Stimulated activated naive CD8-positive, alpha-beta T cell treated with anti-CD3 and anti-CD28 coated beads, Interleukin-15, Interleukin-2, amounts not matched to agents 100 ng/mL and 50 ng/mL, for 24 hours (primary cell): ENCODE measurements around the gene CBX7.
A peak's percentile ranks its signal among the peaks of the same experiment; 100 is the strongest.

ENCODE experiments used
- H3K27ac Mint-ChIP-seq: one replicate; pipeline ENCODE4 v1.8.0; 2021; ENCODE audit warnings: mild to moderate bottlenecking, mixed read lengths
- H3K27me3 Mint-ChIP-seq: one replicate; pipeline ENCODE4 v1.8.0; 2021; ENCODE audit warnings: mixed read lengths
- H3K36me3 Mint-ChIP-seq: one replicate; pipeline ENCODE4 v1.8.0; 2021; ENCODE audit warnings: low read depth, mixed read lengths
- H3K4me1 Mint-ChIP-seq: one replicate; pipeline ENCODE4 v1.8.0; 2021; ENCODE audit warnings: low read depth, mixed read lengths
- H3K4me3 Mint-ChIP-seq: one replicate; pipeline ENCODE4 v1.8.0; 2021; ENCODE audit warnings: mild to moderate bottlenecking, mixed read lengths
- H3K9me3 Mint-ChIP-seq: one replicate; pipeline ENCODE4 v1.8.0; 2021; ENCODE audit warnings: mixed read lengths

Gene CBX7

GRCh38 chr22:39101226-39101625 lies 51.3 kb downstream of the CBX7 start:
- no peak overlapping the region for H3K4me3 Mint-ChIP-seq
- no peak overlapping the region for H3K27ac Mint-ChIP-seq
- no peaks in the 10 kb centered on the region for H3K9me3 Mint-ChIP-seq
- H3K27me3 Mint-ChIP-seq: no peaks in the 10 kb centered on the region
- no peaks in the 10 kb centered on the region for H3K36me3 Mint-ChIP-seq
- H3K4me1 Mint-ChIP-seq: peaks cover 50% of the 10 kb centered on the region

GRCh38 chr22:39098576-39098975 lies 53.9 kb downstream of the CBX7 start:
- H3K4me3 Mint-ChIP-seq: peak overlapping the region; percentile 66
- H3K27me3 Mint-ChIP-seq: no peaks in the 10 kb centered on the region
- no peaks in the 10 kb centered on the region for H3K36me3 Mint-ChIP-seq
- peaks cover 72% of the 10 kb centered on the region for H3K4me1 Mint-ChIP-seq
- H3K9me3 Mint-ChIP-seq: no peaks in the 10 kb centered on the region
- peak overlapping the region; percentile 95 for H3K27ac Mint-ChIP-seq

DNA sequence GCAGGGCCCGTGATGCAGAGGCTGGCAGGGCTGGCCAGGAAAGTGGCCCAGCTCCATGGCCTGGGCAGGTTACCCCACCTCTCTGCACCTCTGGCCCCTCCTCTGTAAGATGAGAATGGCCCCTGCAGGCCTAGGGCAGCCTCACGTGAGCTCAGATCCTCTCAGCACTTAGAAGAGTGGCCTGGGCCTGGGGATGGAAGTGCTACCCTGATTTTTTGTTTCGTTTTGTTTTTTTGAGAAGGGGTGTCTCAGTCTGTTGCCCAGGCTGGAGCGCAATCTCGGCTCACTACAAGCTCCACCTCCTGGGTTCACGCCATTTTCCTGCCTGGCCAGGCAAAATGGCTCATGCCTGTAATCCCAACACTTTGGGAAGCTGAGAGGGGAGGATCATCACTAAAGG lies 54.5 kb downstream of the CBX7 start:
- H3K4me1 Mint-ChIP-seq: peaks cover 74% of the 10 kb centered on the region
- H3K27ac Mint-ChIP-seq: peak overlapping the region; percentile 95
- no peaks in the 10 kb centered on the region for H3K9me3 Mint-ChIP-seq
- H3K4me3 Mint-ChIP-seq: peak overlapping the region; percentile 81
- no peaks in the 10 kb centered on the region for H3K27me3 Mint-ChIP-seq
- no peaks in the 10 kb centered on the region for H3K36me3 Mint-ChIP-seq

GRCh38 chr22:39097098-39098020 lies 55.1 kb downstream of the CBX7 start, which contains the start of gene APOBEC3H:
TSS of gene APOBEC3H (plus strand) at chr22:39097244. CDS start at chr22:39100279, 3,035 bp downstream.
- H3K27me3 Mint-ChIP-seq: no peaks in the 10 kb centered on the region
- H3K4me3 Mint-ChIP-seq: peak within 1 kb of the TSS; percentile 81
- peak within 1 kb of the TSS; percentile 95 for H3K27ac Mint-ChIP-seq
- peaks cover 81% of the 10 kb centered on the region for H3K4me1 Mint-ChIP-seq
- H3K36me3 Mint-ChIP-seq: no peaks in the 10 kb centered on the region
- no peaks in the 10 kb centered on the region for H3K9me3 Mint-ChIP-seq

DNA sequence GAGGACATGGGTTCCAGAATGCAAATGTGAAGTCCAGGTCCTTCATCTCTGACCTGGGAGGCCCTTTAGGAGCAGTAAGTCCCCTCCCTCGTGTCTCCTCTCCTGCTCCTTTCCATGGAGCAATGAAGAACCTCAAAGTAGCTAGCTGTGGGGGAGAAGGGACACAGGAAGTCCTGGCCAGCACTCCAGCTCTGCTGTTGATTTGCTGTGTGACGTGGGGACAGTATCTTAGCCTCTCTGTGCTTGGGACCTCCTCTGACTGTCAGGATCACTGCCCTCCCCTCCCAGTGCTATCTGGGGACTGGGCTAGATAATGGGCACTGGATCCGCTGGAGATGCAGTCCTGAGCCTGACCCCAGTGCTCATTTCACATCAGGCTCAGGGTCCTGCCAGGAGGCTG lies 56.5 kb downstream of the CBX7 start:
- Mint-ChIP-seq H3K9me3 (no peaks in the 10 kb centered on the region), H3K27me3 (no peaks in the 10 kb centered on the region), H3K4me3 (no peak overlapping the region), H3K36me3 (no peaks in the 10 kb centered on the region), H3K27ac (peak overlapping the region; percentile 49), H3K4me1 (peaks cover 92% of the 10 kb centered on the region)

DNA sequence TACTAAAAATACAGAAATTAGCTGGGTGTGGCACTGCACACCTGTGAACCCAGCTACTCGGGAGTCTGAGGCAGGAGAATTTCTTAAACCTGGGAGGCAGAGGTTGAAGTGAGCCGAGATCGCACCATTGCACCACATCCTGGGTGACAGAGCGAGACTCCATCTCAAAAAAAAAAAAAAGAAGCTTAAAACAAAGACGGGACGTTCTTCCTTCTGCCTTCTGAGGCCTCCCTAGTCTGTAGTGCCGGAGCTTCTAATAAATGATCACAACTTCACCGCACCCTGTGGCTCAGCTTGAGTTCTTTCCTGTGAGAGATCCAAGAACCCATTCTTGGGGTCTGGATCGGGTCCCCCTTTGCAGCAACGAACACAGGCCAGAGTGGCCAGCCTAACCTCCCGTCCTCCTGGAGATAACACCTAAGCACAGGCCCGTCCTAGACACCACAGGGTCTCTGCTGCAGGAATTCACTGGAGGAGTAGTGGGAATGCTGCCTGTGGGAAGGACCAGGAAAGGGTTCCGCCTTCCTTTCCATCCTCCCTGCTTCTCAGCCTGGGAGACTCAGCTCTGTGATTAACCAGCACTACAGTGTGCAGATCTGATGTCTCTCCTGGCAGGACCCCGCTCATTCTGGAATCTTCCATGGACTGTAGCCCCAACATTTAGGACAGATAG lies 57.6 kb downstream of the CBX7 start:
- Mint-ChIP-seq H3K4me1 (peaks cover 92% of the 10 kb centered on the region), H3K36me3 (no peaks in the 10 kb centered on the region), H3K27ac (peak overlapping the region; percentile 88), H3K9me3 (no peaks in the 10 kb centered on the region), H3K27me3 (no peaks in the 10 kb centered on the region), H3K4me3 (no peak overlapping the region)

GRCh38 chr22:39092111-39092862 lies 60.2 kb downstream of the CBX7 start:
- Mint-ChIP-seq H3K4me3 (peak overlapping the region; percentile 78), H3K4me1 (peaks cover 92% of the 10 kb centered on the region), H3K9me3 (no peaks in the 10 kb centered on the region)

GRCh38 chr22:39091126-39092081 lies 61.1 kb downstream of the CBX7 start:
- H3K4me3 Mint-ChIP-seq: peak overlapping the region; percentile 78
- no peaks in the 10 kb centered on the region for H3K9me3 Mint-ChIP-seq
- peak overlapping the region; percentile 98 for H3K27ac Mint-ChIP-seq
- H3K4me1 Mint-ChIP-seq: peaks cover 91% of the 10 kb centered on the region
- peaks cover 14% of the 10 kb centered on the region for H3K36me3 Mint-ChIP-seq
- H3K27me3 Mint-ChIP-seq: no peaks in the 10 kb centered on the region

More at GRCh38 chr22:39092111-39092862, 60.2 kb downstream of the CBX7 start:
- H3K27ac Mint-ChIP-seq: peak overlapping the region; percentile 98
- no peaks in the 10 kb centered on the region for H3K27me3 Mint-ChIP-seq
- peaks cover 11% of the 10 kb centered on the region for H3K36me3 Mint-ChIP-seq

- Mint-ChIP-seq H3K4me1 (peaks cover 91% of the 10 kb centered on the region), H3K9me3 (no peaks in the 10 kb centered on the region), H3K36me3 (peaks cover 17% of the 10 kb centered on the region), H3K27ac (peak overlapping the region; percentile 98), H3K4me3 (peak overlapping the region; percentile 78), H3K27me3 (no peaks in the 10 kb centered on the region)
Measured at GRCh38 chr22:39090426-39091064, 61.9 kb downstream of the CBX7 start.

GRCh38 chr22:39089928-39090327 lies 62.6 kb downstream of the CBX7 start:
- peak overlapping the region; percentile 78 for H3K4me3 Mint-ChIP-seq
- peaks cover 21% of the 10 kb centered on the region for H3K36me3 Mint-ChIP-seq
- H3K4me1 Mint-ChIP-seq: peaks cover 91% of the 10 kb centered on the region
- peak overlapping the region; percentile 98 for H3K27ac Mint-ChIP-seq
- H3K9me3 Mint-ChIP-seq: no peaks in the 10 kb centered on the region
- H3K27me3 Mint-ChIP-seq: no peaks in the 10 kb centered on the region

- Mint-ChIP-seq H3K27ac (peak overlapping the region; percentile 90), H3K4me3 (peak overlapping the region; percentile 35)
Measured at GRCh38 chr22:39088685-39089032, 63.8 kb downstream of the CBX7 start.

DNA sequence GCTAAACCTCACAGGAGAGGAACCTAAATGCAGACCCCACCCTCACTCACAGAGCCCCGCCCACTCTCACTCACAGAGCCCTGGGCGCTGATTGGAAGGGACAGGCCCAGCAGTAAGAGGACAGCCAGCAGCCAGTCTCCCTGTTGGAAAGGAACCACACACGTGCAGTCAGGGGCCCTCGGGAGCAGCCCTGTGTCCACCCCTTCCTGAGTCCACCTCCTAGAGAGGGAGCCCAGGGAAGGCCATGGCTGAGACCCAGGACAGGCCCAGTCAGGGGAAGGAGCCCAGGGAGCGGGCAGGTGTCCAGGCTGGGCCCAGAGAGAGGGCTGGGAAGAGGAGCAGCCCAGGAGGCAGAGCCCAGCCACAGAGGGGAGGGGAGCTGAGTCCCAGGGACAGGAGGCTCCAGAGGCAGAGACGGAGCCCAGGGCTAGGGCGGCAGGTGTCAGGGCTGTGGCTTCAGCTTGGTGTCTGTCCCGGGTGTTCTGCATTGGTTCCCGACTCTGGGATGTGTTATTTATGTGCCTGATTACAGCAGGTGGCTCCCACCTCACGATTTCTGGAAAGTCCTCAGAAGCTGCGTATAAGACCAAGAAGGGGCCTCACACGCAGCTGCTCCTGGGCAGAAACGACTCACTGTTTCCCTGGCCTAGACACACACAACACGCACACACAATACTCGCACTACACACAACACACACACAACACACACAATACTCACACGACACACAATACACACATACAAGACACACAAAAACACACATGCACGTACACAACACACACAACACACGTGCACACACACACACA lies 64.4 kb downstream of the CBX7 start:
- H3K9me3 Mint-ChIP-seq: no peaks in the 10 kb centered on the region
- peaks cover 85% of the 10 kb centered on the region for H3K4me1 Mint-ChIP-seq
- peak overlapping the region; percentile 35 for H3K4me3 Mint-ChIP-seq
- no peaks in the 10 kb centered on the region for H3K27me3 Mint-ChIP-seq
- H3K36me3 Mint-ChIP-seq: peaks cover 24% of the 10 kb centered on the region
- peak overlapping the region; percentile 90 for H3K27ac Mint-ChIP-seq

More at GRCh38 chr22:39088685-39089032, 63.8 kb downstream of the CBX7 start:
- Mint-ChIP-seq H3K27me3 (no peaks in the 10 kb centered on the region), H3K9me3 (no peaks in the 10 kb centered on the region), H3K4me1 (peaks cover 83% of the 10 kb centered on the region), H3K36me3 (peaks cover 21% of the 10 kb centered on the region)

GRCh38 chr22:39087098-39087497 lies 65.4 kb downstream of the CBX7 start:
- Mint-ChIP-seq H3K9me3 (no peaks in the 10 kb centered on the region), H3K4me1 (peaks cover 83% of the 10 kb centered on the region), H3K4me3 (no peak overlapping the region), H3K27ac (peak overlapping the region; percentile 68), H3K27me3 (no peaks in the 10 kb centered on the region), H3K36me3 (peaks cover 29% of the 10 kb centered on the region)
